Activated naive CD8-positive, alpha-beta T cell treated with anti-CD3 and anti-CD28 coated beads, Interleukin-2, amount 10 ng/mL, durations not matched to agents 7 days and 5 days (primary cell): ENCODE measurements around the gene CERK. TPM values are rescaled to one million over a fixed set of nuclear protein-coding genes. Genes with fewer than 3 reads are reported as not detected.
"Not testable (repeated sequence)": the region's sequence is repeated elsewhere in the genome, so short reads cannot be mapped to it uniquely, and the experiment has no call there.

ENCODE experiments used
- ATAC-seq: fragments of 150-1000 bp; cut with Tn5 transposase; one replicate; pipeline ENCODE4 v1.10.0; 2021; ENCODE audit warnings: low read depth, moderate library complexity
- POLR2A ChIA-PET: fragments of 350-600 bp; sonication (Branson Sonifier 250); formaldehyde crosslinking; loops from one replicate; lab custom pipeline; 2021; ENCODE audit warnings: antibody characterized with exemption; lab: Charles Lee
- DNase-seq: peaks from one replicate; pipeline ENCODE4 v3.0.0; 2021
- H3K27ac Mint-ChIP-seq: one replicate; pipeline ENCODE4 v1.8.0; 2022; ENCODE audit warnings: mild to moderate bottlenecking, mixed read lengths
- H3K27me3 Mint-ChIP-seq: one replicate; pipeline ENCODE4 v1.8.0; 2022; ENCODE audit warnings: mild to moderate bottlenecking, moderate library complexity, mixed read lengths
- H3K36me3 Mint-ChIP-seq: one replicate; pipeline ENCODE4 v1.8.0; 2021; ENCODE audit warnings: mild to moderate bottlenecking, mixed read lengths
- H3K4me1 Mint-ChIP-seq: one replicate; pipeline ENCODE4 v1.8.0; 2021; ENCODE audit warnings: mixed read lengths
- H3K4me3 Mint-ChIP-seq: one replicate; pipeline ENCODE4 v1.8.0; 2022; ENCODE audit warnings: mild to moderate bottlenecking, moderate library complexity, mixed read lengths
- H3K9me3 Mint-ChIP-seq: one replicate; pipeline ENCODE4 v1.8.0; 2021; ENCODE audit warnings: mixed read lengths
- total RNA-seq, 2 experiments: library from RNA; stranded (reverse); gene quantifications; one replicate each; pipeline ENCODE4 v1.2.3, GENCODE V29; 2021

CERK gene
- total RNA-seq, 2 experiments from 2014 or later = 90.8 to 94.9 TPM

DNA sequence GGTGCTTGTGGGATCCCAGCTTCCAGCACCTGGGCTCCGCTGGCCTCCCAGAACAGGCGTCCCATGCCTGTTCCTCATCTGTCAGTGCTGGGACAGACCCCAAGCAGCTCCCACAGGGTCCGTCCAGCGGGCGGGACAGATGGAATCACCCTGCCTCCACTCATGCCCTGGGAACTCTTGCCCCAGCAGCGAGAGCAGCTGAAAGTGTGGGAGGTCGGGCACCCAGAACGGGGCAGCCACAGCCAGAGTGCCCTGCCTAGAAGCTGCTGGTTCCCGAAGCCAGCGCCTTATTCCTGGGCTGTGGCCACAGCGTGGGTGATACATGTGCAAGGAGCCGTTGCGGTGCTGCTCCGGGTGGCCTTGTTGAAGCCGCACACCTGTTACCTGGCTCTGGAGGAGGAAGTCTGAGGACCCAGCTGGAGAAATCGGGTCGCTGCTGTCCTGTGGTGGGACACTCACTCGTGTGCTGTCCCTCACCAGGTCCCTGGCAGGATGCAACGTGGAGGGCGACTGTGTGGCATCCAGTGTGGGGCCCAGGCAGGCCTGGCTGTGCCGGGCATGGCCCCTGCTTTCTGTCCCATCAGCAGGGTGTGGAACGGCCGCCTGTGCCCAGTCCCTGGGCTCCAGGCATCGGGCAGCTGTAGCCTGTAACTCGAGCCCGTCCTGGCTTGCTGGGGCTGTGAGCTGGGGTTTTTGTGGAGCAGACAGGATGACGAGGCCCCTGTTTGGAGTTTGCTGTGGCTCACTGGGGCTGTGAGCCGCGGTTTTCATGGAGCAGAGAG is 101.6 kb downstream of the CERK start:
- H3K27ac Mint-ChIP-seq = no peak overlapping the region

GRCh38 chr22:46635756-46636155 is 102.3 kb downstream of the CERK start:
- H3K9me3 Mint-ChIP-seq = no peaks in the 10 kb centered on the region
- DNase-seq (no peak), ATAC-seq (no peak)
- H3K4me1 Mint-ChIP-seq = peaks cover 3% of the 10 kb centered on the region
- no peaks in the 10 kb centered on the region for H3K27me3 Mint-ChIP-seq
- POLR2A ChIA-PET = interaction anchor here (0.8 kb wide), 1 partner anchor 12 kb away, joined by 3 read pairs; no protein-coding TSS in a partner anchor
- no peaks in the 10 kb centered on the region for H3K36me3 Mint-ChIP-seq
- no peak overlapping the region for H3K27ac Mint-ChIP-seq
- no peak overlapping the region for H3K4me3 Mint-ChIP-seq

More for the DNA sequence above, 101.6 kb downstream of the CERK start:
- H3K36me3 Mint-ChIP-seq = no peaks in the 10 kb centered on the region
- no peaks in the 10 kb centered on the region for H3K27me3 Mint-ChIP-seq
- H3K4me1 Mint-ChIP-seq = peaks cover 3% of the 10 kb centered on the region
- no peak for DNase-seq
- H3K9me3 Mint-ChIP-seq = no peaks in the 10 kb centered on the region
- POLR2A ChIA-PET = interaction anchor here (0.8 kb wide), 1 partner anchor 12 kb away, joined by 3 read pairs; no protein-coding TSS in a partner anchor
- no peak overlapping the region for H3K4me3 Mint-ChIP-seq
- no peak for ATAC-seq

DNA sequence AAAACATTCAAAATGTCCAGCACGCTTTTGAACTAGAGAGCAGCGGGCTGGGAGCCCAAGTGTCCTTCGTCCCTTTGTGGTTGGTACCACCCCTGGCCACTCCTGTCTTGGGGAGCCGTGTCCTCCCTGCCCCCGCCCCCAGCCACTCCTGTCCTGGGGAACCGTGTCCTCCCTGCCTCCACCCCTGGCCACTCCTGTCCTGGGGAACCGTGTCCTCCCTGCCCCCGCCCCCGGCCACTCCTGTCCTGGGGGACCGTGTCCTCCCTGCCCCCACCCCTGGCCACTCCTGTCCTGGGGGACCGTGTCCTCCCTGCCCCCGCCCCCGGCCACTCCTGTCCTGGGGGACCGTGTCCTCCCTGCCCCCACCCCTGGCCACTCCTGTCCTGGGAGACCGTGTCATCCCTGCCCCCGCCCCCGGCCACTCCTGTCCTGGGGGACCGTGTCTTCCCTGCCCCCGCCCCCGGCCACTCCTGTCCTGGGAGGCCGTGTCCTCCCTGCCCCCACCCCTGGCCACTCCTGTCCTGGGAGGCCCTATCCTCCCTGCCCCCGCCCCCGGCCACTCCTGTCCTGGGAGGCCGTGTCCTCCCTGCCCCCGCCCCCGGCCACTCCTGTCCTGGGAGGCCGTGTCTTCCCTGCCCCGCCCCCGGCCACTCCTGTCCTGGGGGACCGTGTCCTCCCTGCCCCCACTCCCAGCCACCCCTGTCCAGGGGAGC is 102.9 kb downstream of the CERK start:
- DNase-seq, H3K36me3 Mint-ChIP-seq, H3K27me3 Mint-ChIP-seq, ATAC-seq, H3K27ac Mint-ChIP-seq, H3K4me3 Mint-ChIP-seq, H3K9me3 Mint-ChIP-seq, H3K4me1 Mint-ChIP-seq: not testable (repeated sequence)
- POLR2A ChIA-PET = interaction anchor here (0.8 kb wide), 1 partner anchor 11 kb away, joined by 3 read pairs; no protein-coding TSS in a partner anchor

Other genes with a start within 250 kb of the CERK start
- under 1 TPM; 0.31 to 0.33 TPM for gene CELSR1, start 200.6 kb downstream of the CERK start, total RNA-seq
- 10 to 100 TPM; 20.2 to 23.2 TPM for gene GRAMD4, start 117.9 kb downstream of the CERK start, total RNA-seq
- 10 to 100 TPM; 47.2 to 49.1 TPM for gene TBC1D22A, start 24.4 kb upstream of the CERK start, total RNA-seq